ENCODE data around the gene FSHR. TPM values are rescaled to one million over a fixed set of nuclear protein-coding genes. Genes with fewer than 3 reads are reported as not detected.

The FSHR gene
- total RNA-seq, 4 donors from 2014 or later: not detected

DNA sequence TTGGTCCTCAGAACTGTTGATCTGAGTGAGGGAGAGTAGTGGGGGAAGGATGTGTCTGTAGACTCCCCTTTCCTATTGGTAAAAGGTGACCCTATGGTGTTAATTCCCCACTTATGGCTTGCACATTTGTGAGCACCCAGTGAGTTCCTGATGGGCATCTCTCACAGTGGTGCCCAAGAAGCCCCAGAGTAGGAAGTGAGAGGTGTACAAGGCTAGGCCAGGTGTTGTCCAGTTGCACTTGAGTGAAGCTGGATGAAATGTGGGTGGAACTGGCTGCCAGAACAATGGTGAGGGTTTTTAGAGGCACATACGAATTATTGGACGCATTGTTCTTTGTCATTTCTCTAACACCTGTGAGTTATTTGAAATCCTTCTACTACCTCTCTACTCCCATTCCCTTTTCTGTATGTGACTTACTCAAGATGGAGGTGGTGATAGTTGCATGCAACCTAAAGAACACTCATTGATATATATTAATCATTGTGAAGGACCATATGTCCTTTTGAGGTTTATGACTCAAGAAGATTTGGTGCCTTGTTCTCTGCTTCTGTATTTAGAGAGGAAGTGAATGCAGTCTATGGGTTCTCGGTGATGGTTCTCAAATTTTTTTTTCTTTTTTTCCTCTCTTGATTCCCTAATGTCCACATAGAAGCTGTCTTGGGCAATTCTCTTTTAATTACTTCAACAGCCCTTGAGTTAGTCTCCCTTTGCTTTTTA lies 162.7 kb downstream of the FSHR start:
- H3K4me3 ChIP-seq (ENCODE audit: low read depth, poor library complexity, severe bottlenecking): no peak overlapping the region
- no peak for DNase-seq (ENCODE audit: low spot score in 2 of 2)
- 86 to 91% methylated on average over 3 of the region's 3 CpGs for WGBS, 2 donors
- intact Hi-C loops (cut with DNase I; ENCODE audit: low total_unique reads): no loop called here
- no peak for TF ChIP-seq POLR2A (IDR thresholded peaks at IDR 0.05)
- TF ChIP-seq, protein P1, sequence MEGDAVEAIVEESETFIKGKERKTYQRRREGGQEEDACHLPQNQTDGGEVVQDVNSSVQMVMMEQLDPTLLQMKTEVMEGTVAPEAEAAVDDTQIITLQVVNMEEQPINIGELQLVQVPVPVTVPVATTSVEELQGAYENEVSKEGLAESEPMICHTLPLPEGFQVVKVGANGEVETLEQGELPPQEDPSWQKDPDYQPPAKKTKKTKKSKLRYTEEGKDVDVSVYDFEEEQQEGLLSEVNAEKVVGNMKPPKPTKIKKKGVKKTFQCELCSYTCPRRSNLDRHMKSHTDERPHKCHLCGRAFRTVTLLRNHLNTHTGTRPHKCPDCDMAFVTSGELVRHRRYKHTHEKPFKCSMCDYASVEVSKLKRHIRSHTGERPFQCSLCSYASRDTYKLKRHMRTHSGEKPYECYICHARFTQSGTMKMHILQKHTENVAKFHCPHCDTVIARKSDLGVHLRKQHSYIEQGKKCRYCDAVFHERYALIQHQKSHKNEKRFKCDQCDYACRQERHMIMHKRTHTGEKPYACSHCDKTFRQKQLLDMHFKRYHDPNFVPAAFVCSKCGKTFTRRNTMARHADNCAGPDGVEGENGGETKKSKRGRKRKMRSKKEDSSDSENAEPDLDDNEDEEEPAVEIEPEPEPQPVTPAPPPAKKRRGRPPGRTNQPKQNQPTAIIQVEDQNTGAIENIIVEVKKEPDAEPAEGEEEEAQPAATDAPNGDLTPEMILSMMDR (IDR thresholded peaks at IDR 0.05): no peak

DNA sequence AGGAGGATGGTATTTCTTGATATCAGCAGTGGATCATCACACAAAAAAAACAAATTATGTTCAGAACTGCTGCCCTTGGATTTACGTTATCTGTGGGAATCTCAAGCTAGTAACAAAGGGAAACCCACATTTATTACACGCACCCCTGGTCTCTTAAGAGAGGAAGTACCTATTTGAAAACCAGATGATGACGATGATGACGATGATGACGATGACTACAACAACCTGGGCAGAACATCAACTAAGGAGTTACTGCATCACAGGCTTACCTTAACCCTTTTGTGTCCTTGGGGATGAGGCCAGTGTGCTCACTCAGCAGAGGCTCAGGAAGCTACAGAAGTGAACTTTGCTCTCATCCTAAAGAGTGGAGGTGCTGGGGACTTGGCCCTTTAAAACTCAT lies 169.4 kb downstream of the FSHR start:
- no peak overlapping the region for H3K4me3 ChIP-seq (ENCODE audit: low read depth, poor library complexity, severe bottlenecking)
- intact Hi-C loops (cut with DNase I; ENCODE audit: low total_unique reads): no loop called here
- no peak for DNase-seq (ENCODE audit: low spot score in 2 of 2)
- TF ChIP-seq, protein P1 (IDR thresholded peaks at IDR 0.05): no peak
- TF ChIP-seq POLR2A (IDR thresholded peaks at IDR 0.05): no peak
- 37 to 64% methylated on average over 5 of the region's 5 CpGs for WGBS, 2 donors

DNA sequence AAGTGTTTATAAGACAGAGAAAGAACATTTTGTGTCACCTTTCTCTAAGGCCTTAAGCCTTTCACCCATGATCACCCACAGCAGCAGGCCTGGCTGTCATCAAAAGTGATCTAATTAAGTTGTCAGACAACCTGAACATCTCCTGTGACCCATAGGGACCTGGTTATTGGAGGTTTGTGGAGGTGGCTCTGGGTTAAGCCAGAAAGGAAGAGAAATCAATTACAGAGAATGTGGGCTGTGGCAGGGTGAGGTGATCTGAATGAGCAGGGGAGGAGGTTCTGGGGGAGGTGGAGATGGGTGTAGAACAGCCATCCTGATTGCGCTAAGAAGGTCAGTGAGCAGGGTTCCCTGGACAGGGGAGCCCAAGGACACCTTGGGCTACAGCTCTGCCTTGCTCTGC lies 170.8 kb downstream of the FSHR start:
- 96 to 100% methylated on average over 1 of the region's 1 CpG for WGBS, 2 donors
- H3K4me3 ChIP-seq (ENCODE audit: low read depth, poor library complexity, severe bottlenecking): no peak overlapping the region
- intact Hi-C loops (cut with DNase I; ENCODE audit: low total_unique reads): no loop called here
- no peak for DNase-seq (ENCODE audit: low spot score in 2 of 2)
- TF ChIP-seq, protein P1 (IDR thresholded peaks at IDR 0.05): no peak
- no peak for TF ChIP-seq POLR2A (IDR thresholded peaks at IDR 0.05)

DNA sequence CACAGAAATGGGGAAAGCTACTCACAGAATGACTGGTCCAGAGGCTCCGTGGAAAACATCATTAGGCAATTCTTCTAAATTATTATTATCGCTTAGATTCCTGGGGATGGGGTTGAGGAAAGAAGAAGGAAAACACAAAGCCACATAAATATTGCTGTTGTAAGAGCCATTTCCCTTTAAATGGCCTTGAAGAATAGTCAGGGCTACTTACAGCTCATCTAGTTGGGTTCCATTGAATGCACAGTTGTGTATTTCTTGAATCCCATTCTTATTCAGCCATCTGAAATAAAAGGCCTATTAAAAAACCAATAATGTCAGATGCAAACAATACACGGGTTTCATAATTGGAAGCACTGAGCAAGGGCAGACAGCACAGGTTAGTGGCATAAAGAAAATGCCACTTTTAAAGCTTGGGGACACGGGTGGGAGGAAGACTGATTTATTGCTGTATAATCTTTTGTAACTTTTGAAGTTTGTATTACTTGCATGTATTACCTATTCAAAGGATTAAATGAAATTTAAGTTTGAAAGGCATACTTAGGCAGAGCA lies 171.4 kb downstream of the FSHR start:
- 75 to 80% methylated on average over 4 of the region's 4 CpGs for WGBS, 2 donors
- TF ChIP-seq, protein P1 (IDR thresholded peaks at IDR 0.05): no peak
- TF ChIP-seq POLR2A (IDR thresholded peaks at IDR 0.05): no peak
- no peak overlapping the region for H3K4me3 ChIP-seq (ENCODE audit: low read depth, poor library complexity, severe bottlenecking)
- no peak for DNase-seq (ENCODE audit: low spot score in 2 of 2)
- intact Hi-C loops (cut with DNase I; ENCODE audit: low total_unique reads): no loop called here

DNA sequence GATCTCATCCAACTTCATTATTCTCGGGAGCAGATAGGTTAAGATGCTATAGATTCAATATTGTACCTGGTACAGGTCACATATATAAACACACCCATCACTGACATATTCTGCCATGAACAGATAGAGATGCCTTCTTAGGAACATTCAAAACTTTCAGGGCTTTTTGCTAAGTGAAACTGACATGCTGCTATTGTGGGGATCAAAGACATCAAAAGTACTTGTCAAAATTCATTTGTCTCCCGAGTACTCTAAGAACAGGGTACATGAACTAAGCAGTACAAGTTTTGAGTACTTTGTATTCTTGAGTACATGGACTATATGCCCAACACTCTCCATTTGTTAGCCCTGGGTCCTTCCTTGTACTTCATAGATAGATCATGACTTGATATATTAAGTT lies 173.5 kb downstream of the FSHR start:
- intact Hi-C loops (cut with DNase I; ENCODE audit: low total_unique reads): no loop called here
- no peak overlapping the region for H3K4me3 ChIP-seq (ENCODE audit: low read depth, poor library complexity, severe bottlenecking)
- 88 to 91% methylated on average over 2 of the region's 2 CpGs for WGBS, 2 donors
- no peak for DNase-seq (ENCODE audit: low spot score in 2 of 2)
- TF ChIP-seq, protein P1 (IDR thresholded peaks at IDR 0.05): no peak
- no peak for TF ChIP-seq POLR2A (IDR thresholded peaks at IDR 0.05)

Measured in lower leg skin (tissue), 4 donors.